Thyroid gland (tissue), 4 donors: ENCODE measurements around the gene PTBP1. TPM values are rescaled to one million over a fixed set of nuclear protein-coding genes. Genes with fewer than 3 reads are reported as not detected.

Experiments used
- DNase-seq, 2 donors: peaks; one replicate each; pipeline ENCODE4 v3.0.0-alpha.2; 2019
- H3K27ac ChIP-seq, 3 donors: fragments of 200-600 bp; sonication (generic); 1 replicate in 2 of 3; 2 replicates in 1 of 3; pipeline ENCODE4 v1.5.1; 2016 to 2019; ENCODE audit warnings: mild to moderate bottlenecking in 1 of 3, moderate library complexity in 1 of 3
- H3K27me3 ChIP-seq: fragments of 200-600 bp; sonication (generic); one replicate; pipeline ENCODE4 v1.5.1; 2019
- H3K36me3 ChIP-seq, 2 donors: fragments of 200-600 bp; sonication (generic); one replicate each; pipeline ENCODE4 v1.5.1; 2016 to 2019
- H3K4me1 ChIP-seq, 2 donors: fragments of 200-600 bp; sonication (generic); one replicate each; pipeline ENCODE4 v1.5.1; 2017 to 2019
- H3K4me3 ChIP-seq, 3 donors: fragments of 200-600 bp; sonication (generic); replicated peaks in 1 of 3; 1 replicate in 2 of 3; 2 replicates in 1 of 3; pipeline ENCODE4 v1.5.1; 2016; ENCODE audit warnings: mild to moderate bottlenecking in 1 of 3
- H3K9me3 ChIP-seq: fragments of 200-600 bp; sonication (generic); one replicate; pipeline ENCODE4 v1.5.1; 2017
- POLR2A ChIP-seq, 2 donors: fragments of 450-650 bp; IDR thresholded peaks; one replicate each; pipeline ENCODE4 v1.6.1; 2017; ENCODE audit warnings: antibody characterized with exemption in 2 of 2, mild to moderate bottlenecking in 2 of 2, moderate library complexity in 1 of 2
- WGBS, 2 donors: methylation state at CpG; one replicate each; pipeline ENCODE4 v1.1.5; 2017; 5-methylcytosine and 5-hydroxymethylcytosine counted together
- intact Hi-C: fragments of 100-400 bp; cut with DNase I; formaldehyde crosslinking; loops from one replicate; pipeline ENCODE4 v1.15.1; 2023
- total RNA-seq, 4 donors: library from RNA; depleted of rRNA; stranded (reverse); fragments of >200 nt; gene quantifications; one replicate each; pipeline ENCODE4 v1.2.3, GENCODE V29; 2016
- TF ChIP-seq, protein P1 (sequence below), 6 experiments: fragments of 200-600 bp in 3 of 6; fragments of 450-650 bp in 3 of 6; sonication (generic) in 3 of 6; IDR thresholded peaks; one replicate each; pipeline ENCODE4 v1.5.1; 2016 to 2019; ENCODE audit warnings: antibody characterized with exemption in 6 of 6, mild to moderate bottlenecking in 2 of 6, inconsistent platforms in 1 of 6, moderate library complexity in 1 of 6

Gene PTBP1
- total RNA-seq, 4 donors from 2014 or later = 161 to 277 (median 199) TPM

- H3K36me3 ChIP-seq = no peaks in the 10 kb centered on the region
- peaks cover 33 to 53% of the 10 kb centered on the region in 2 donors for H3K4me1 ChIP-seq
- TF ChIP-seq, protein P1, sequence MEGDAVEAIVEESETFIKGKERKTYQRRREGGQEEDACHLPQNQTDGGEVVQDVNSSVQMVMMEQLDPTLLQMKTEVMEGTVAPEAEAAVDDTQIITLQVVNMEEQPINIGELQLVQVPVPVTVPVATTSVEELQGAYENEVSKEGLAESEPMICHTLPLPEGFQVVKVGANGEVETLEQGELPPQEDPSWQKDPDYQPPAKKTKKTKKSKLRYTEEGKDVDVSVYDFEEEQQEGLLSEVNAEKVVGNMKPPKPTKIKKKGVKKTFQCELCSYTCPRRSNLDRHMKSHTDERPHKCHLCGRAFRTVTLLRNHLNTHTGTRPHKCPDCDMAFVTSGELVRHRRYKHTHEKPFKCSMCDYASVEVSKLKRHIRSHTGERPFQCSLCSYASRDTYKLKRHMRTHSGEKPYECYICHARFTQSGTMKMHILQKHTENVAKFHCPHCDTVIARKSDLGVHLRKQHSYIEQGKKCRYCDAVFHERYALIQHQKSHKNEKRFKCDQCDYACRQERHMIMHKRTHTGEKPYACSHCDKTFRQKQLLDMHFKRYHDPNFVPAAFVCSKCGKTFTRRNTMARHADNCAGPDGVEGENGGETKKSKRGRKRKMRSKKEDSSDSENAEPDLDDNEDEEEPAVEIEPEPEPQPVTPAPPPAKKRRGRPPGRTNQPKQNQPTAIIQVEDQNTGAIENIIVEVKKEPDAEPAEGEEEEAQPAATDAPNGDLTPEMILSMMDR (IDR thresholded peaks at IDR 0.05) = no peak
- no peak for TF ChIP-seq POLR2A (IDR thresholded peaks at IDR 0.05)
- no peak for DNase-seq
- H3K27me3 ChIP-seq = no peaks in the 10 kb centered on the region
- peak overlapping the region; percentile 7 to 86 (median 66) for H3K27ac ChIP-seq
- intact Hi-C loops = no loop called here
- WGBS, 2 donors = 91 to 92% methylated on average over 19 of the region's 19 CpGs
- no peaks in the 10 kb centered on the region for H3K9me3 ChIP-seq
- no peak overlapping the region for H3K4me3 ChIP-seq
Observed at GRCh38 chr19:781800-782184, 15.5 kb upstream of the PTBP1 start.

DNA sequence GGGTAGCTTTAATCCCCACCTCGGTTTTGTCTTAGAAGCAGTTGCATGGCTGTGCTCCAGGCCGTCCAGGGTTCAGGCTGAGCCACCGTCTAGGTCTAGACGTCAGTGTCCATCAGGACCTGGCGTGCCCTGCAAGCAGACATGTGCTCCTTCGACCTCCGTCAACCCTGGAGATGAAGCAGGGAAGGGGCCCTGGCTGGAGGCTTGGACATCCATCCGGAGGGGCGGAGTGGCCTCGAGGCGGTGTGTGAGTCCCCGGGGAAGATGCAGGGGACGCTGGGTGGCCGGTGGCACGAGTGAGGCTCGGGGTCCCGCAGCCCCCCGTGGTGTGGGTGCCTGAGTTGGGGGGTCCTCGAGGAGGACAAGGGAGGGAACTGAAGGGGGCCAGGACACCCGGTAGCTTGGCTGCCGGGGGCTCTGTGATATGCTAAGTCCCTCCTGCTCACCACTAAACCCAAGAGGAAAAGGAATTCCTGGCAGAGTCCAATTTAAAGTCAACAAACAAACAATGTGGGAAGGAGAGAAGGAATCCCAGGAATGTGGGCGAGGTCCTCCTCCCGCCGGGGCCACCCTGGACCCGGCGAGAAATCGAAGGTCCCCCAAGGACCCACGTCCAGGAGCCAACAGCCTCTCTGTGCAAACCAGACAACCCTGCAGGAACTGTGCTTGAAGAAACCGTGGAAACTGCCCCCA lies 14.9 kb upstream of the PTBP1 start:
- H3K9me3 ChIP-seq = no peaks in the 10 kb centered on the region
- H3K27me3 ChIP-seq = no peaks in the 10 kb centered on the region
- peak; percentile 54 to 68 for DNase-seq
- H3K4me3 ChIP-seq = peak overlapping the region in 1 of 3 donors; percentile 9
- intact Hi-C loops = no loop called here
- H3K27ac ChIP-seq = peak overlapping the region; percentile 7 to 86 (median 66)
- peaks cover 33 to 53% of the 10 kb centered on the region in 2 donors for H3K4me1 ChIP-seq
- no peaks in the 10 kb centered on the region for H3K36me3 ChIP-seq
- 19 to 26% methylated on average over 29 of the region's 29 CpGs for WGBS, 2 donors
- no peak for TF ChIP-seq POLR2A (IDR thresholded peaks at IDR 0.05)

DNA sequence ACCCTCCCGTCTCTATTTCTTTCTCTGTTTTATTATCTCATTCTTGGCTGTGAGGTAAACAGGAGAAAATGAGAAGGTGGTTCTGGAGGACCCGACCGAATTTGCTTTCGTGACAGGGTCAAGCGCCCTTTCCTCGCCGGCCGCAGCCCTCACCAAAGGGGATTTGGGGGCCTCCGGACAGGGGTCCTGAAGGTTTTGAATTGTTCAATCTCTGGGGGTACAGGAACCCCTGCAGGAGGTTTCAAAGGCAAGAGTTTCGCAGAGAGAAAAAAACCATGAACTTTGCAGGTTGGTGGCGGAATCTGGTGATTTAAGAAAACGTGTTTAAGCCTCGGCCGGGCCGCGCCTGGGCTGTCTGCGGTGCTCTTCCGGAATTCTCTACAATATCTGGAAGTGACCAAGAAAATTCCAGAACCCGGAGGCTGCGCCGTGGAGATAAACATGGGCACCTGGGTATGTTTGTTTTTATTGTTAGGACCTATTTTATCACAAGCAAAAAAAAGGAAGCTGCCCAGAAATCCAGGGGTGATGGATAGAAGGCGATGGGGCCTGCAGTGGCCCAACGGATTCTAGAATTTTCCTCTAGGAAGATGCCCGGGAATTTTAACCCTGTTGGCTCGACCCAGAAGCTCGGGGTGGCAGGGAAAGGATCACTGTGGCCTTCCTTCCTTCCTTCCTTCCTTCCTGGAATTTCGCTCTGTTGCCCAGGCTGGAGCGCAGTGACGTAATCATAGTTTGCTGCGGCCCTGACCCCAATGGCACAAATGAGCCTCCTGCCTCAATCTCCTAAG lies 14.2 kb upstream of the PTBP1 start:
- no peak for TF ChIP-seq POLR2A (IDR thresholded peaks at IDR 0.05)
- TF ChIP-seq, protein P1 (IDR thresholded peaks at IDR 0.05) = no peak
- H3K27ac ChIP-seq = peak overlapping the region; percentile 7 to 86 (median 66)
- H3K9me3 ChIP-seq = no peaks in the 10 kb centered on the region
- no peaks in the 10 kb centered on the region for H3K36me3 ChIP-seq
- WGBS, 2 donors = 63 to 67% methylated on average over 30 of the region's 30 CpGs
- no peaks in the 10 kb centered on the region for H3K27me3 ChIP-seq
- intact Hi-C loops = no loop called here
- DNase-seq = no peak
- peaks cover 33 to 53% of the 10 kb centered on the region in 2 donors for H3K4me1 ChIP-seq
- peak overlapping the region in 1 of 3 donors; percentile 9 for H3K4me3 ChIP-seq

DNA sequence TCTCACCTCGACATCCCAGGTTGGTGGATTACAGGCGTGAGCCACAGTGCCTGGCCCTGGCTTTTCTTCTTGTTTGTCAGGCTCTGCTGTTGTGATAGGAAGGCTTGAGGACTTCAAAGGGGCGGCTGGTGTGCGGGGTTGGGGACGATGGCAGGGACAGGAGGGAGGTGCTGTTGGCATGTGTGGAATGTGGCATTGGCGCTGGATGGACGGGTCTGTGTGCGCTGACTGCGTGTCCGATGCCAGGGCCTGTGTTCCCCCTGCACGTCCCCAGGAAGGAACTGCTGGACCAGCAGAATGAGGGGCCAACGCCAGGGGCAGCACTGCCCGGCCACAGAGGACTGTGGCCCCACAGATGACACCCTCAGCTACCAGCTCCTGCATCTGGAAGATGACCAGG lies 12.7 kb upstream of the PTBP1 start:
- Histone ChIP-seq H3K36me3 (no peaks in the 10 kb centered on the region), H3K4me3 (no peak overlapping the region), H3K4me1 (peaks cover 32 to 54% of the 10 kb centered on the region in 2 donors), H3K27ac (peak overlapping the region in 2 of 3 donors; percentile 37 to 86), H3K9me3 (no peaks in the 10 kb centered on the region), H3K27me3 (no peaks in the 10 kb centered on the region)
- WGBS, 2 donors = 46 to 61% methylated on average over 6 to 10 of the region's 13 CpGs
- intact Hi-C loops = no loop called here
- peak; percentile 53 to 79 for DNase-seq
- no peak for TF ChIP-seq POLR2A (IDR thresholded peaks at IDR 0.05)
- TF ChIP-seq, protein P1 (IDR thresholded peaks at IDR 0.05) = no peak

DNA sequence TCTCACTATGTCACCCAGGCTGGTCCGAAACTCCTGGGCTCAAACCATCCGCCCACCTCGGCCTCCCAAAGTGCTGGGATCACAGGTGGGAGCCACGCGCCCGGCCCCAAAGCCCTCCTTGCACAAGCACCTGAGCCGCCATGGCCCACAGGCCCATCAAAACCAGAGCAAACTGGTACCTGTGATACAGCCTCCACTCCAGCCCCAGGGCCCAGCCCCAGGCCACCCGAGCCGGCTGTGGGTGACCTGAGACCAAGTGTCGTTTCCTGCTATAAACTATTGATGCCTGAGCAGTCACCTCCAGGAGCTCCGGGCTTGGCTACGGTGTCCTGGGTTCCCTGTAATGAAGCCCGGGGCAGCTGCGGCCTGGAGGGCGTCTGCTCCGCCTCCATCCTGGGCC lies 9.7 kb upstream of the PTBP1 start:
- intact Hi-C loops = no loop called here

More for the DNA sequence above, 9.7 kb upstream of the PTBP1 start:
- H3K4me1 ChIP-seq = peaks cover 22 to 57% of the 10 kb centered on the region in 2 donors
- H3K4me3 ChIP-seq = no peak overlapping the region
- 94 to 96% methylated on average over 14 to 15 of the region's 16 CpGs for WGBS, 2 donors
- DNase-seq = no peak
- no peak overlapping the region for H3K27ac ChIP-seq
- TF ChIP-seq, protein P1 (IDR thresholded peaks at IDR 0.05) = no peak
- no peak for TF ChIP-seq POLR2A (IDR thresholded peaks at IDR 0.05)
- no peaks in the 10 kb centered on the region for H3K27me3 ChIP-seq
- no peaks in the 10 kb centered on the region for H3K9me3 ChIP-seq
- H3K36me3 ChIP-seq = no peaks in the 10 kb centered on the region
